SU-DHL-6 (cell line): ENCODE data around the gene ZBTB45.
A peak's percentile ranks its signal among the peaks of the same experiment; 100 is the strongest.

Experiments
- H2AFZ ChIP-seq: fragments of 200-600 bp; sonication (generic); 2 replicates; pipeline ENCODE4 v1.6.1; 2014; ENCODE audit warnings: low read depth, mild to moderate bottlenecking, moderate library complexity, mixed read lengths, antibody characterized with exemption, low read length; ENCODE audit not compliant: severe bottlenecking
- H3F3A ChIP-seq: fragments of 200-600 bp; shearing (Covaris generic); 2 replicates; pipeline ENCODE4 v1.6.0; 2016; ENCODE audit warnings: antibody characterized with exemption, mild to moderate bottlenecking; ENCODE audit not compliant: insufficient read depth
- H3K27ac ChIP-seq: fragments of 200-600 bp; sonication (generic); 2 replicates; pipeline ENCODE4 v1.5.1; 2016; ENCODE audit warnings: low read depth, mild to moderate bottlenecking, low read length, moderate library complexity, mixed read lengths
- H3K27me3 ChIP-seq: fragments of 200-600 bp; sonication (generic), shearing (Covaris generic); 2 replicates; pipeline ENCODE4 v1.6.0; 2014; ENCODE audit warnings: mild to moderate bottlenecking, low read length
- H3K36me3 ChIP-seq: fragments of 200-600 bp; sonication (generic); 2 replicates; pipeline ENCODE4 v1.6.1; 2014; ENCODE audit warnings: mild to moderate bottlenecking, low read length, mixed read lengths
- H3K4me2 ChIP-seq: fragments of 300-600, 200-600 bp; shearing (Covaris generic), sonication (generic); 2 replicates; pipeline ENCODE4 v1.6.0; 2014; ENCODE audit warnings: low read length, low read depth, mild to moderate bottlenecking; ENCODE audit not compliant: poor library complexity, severe bottlenecking
- H3K4me3 ChIP-seq: fragments of 200-600 bp; sonication (generic); 2 replicates; pipeline ENCODE4 v1.5.1; 2014; ENCODE audit warnings: antibody characterized with exemption, low read length, mild to moderate bottlenecking, mixed read lengths; ENCODE audit not compliant: insufficient read depth, poor library complexity, severe bottlenecking
- H3K79me2 ChIP-seq: fragments of 200-600 bp; sonication (generic); 2 replicates; pipeline ENCODE4 v1.6.1; 2014; ENCODE audit warnings: mild to moderate bottlenecking, low read length, moderate library complexity; ENCODE audit not compliant: insufficient read depth
- H3K9ac ChIP-seq: fragments of 200-600 bp; sonication (generic); 2 replicates; pipeline ENCODE4 v1.7.0; 2014; ENCODE audit warnings: mild to moderate bottlenecking, low read length
- H3K9me2 ChIP-seq: fragments of 200-600 bp; sonication (generic); replicated peaks from 2 replicates; pipeline ENCODE4 v1.6.1; 2014; ENCODE audit warnings: low read length; ENCODE audit not compliant: insufficient read depth
- H3K9me3 ChIP-seq: fragments of 200-600 bp; sonication (generic); 2 replicates; pipeline ENCODE4 v1.6.1; 2014; ENCODE audit warnings: low read length, mixed read lengths; ENCODE audit not compliant: insufficient read depth
- H4K20me1 ChIP-seq: fragments of 200-600 bp; sonication (generic); 2 replicates; pipeline ENCODE4 v1.6.1; 2014; ENCODE audit warnings: low read depth, mild to moderate bottlenecking, antibody characterized with exemption, low read length, moderate library complexity, mixed read lengths
- CTCF ChIP-seq: fragments of 200-600 bp; sonication (generic); IDR thresholded peaks from one replicate; pipeline ENCODE4 v1.5.1; 2017; ENCODE audit warnings: antibody characterized with exemption, mild to moderate bottlenecking, low read length, moderate library complexity; ENCODE audit not compliant: insufficient read depth, poor library complexity, severe bottlenecking
- EZH2phosphoT487 ChIP-seq: fragments of 200-600 bp; sonication (generic), shearing (Covaris generic); conservative IDR thresholded peaks from 2 replicates; pipeline ENCODE4 v1.6.1; 2018; ENCODE audit warnings: mild to moderate bottlenecking, antibody characterized with exemption, low read length, moderate library complexity, mixed read lengths

ZBTB45 gene

GRCh38 chr19:58559275-58560006 lies 39.8 kb upstream of the ZBTB45 start:
- peak overlapping the region; percentile 89 for H3K9ac ChIP-seq
- peaks cover 53% of the 10 kb centered on the region for H3F3A ChIP-seq
- H3K9me3 ChIP-seq = no peaks in the 10 kb centered on the region
- H3K79me2 ChIP-seq = peaks cover 23% of the 10 kb centered on the region
- no peaks in the 10 kb centered on the region for H3K36me3 ChIP-seq
- H3K4me3 ChIP-seq = peak overlapping the region; percentile 64
- no peaks in the 10 kb centered on the region for H4K20me1 ChIP-seq
- peak overlapping the region; percentile 77 for H3K4me2 ChIP-seq
- H3K27ac ChIP-seq = peak overlapping the region; percentile 95
- H2AFZ ChIP-seq = peak overlapping the region; percentile 6
- no peaks in the 10 kb centered on the region for H3K9me2 ChIP-seq
- no peaks in the 10 kb centered on the region for H3K27me3 ChIP-seq
- TF ChIP-seq EZH2phosphoT487 = no peak
- TF ChIP-seq CTCF = no peak

- Histone ChIP-seq H3K27me3 (no peaks in the 10 kb centered on the region), H3K36me3 (no peaks in the 10 kb centered on the region), H2AFZ (peak overlapping the region; percentile 6), H3K79me2 (peaks cover 29% of the 10 kb centered on the region), H3K4me3 (peak overlapping the region; percentile 94), H3F3A (peaks cover 53% of the 10 kb centered on the region), H3K9me3 (no peaks in the 10 kb centered on the region), H4K20me1 (no peaks in the 10 kb centered on the region), H3K9me2 (no peaks in the 10 kb centered on the region), H3K27ac (peak overlapping the region; percentile 95), H3K9ac (peak overlapping the region; percentile 89), H3K4me2 (peak overlapping the region; percentile 77)
- TF ChIP-seq EZH2phosphoT487 (no peak), CTCF (no peak)
These were observed 39.1 kb upstream of the ZBTB45 start for GRCh38 chr19:58558623-58559274.

GRCh38 chr19:58558066-58558622 lies 38.5 kb upstream of the ZBTB45 start, which contains the start of gene UBE2M:
UBE2M (minus strand) TSS chr19:58558611; CDS start chr19:58558381, 230 bp downstream.
- peak within 1 kb of the TSS; percentile 95 for H3K27ac ChIP-seq
- TF ChIP-seq EZH2phosphoT487 = no peak
- no peak for TF ChIP-seq CTCF
- peak within 1 kb of the TSS; percentile 89 for H3K9ac ChIP-seq
- H3K79me2 ChIP-seq = peaks cover 29% of the 10 kb centered on the region
- no peaks in the 10 kb centered on the region for H3K9me2 ChIP-seq
- peaks cover 52% of the 10 kb centered on the region for H3F3A ChIP-seq
- peak within 1 kb of the TSS; percentile 94 for H3K4me3 ChIP-seq
- no peaks in the 10 kb centered on the region for H4K20me1 ChIP-seq
- peak within 1 kb of the TSS; percentile 90 for H3K4me2 ChIP-seq
- H3K9me3 ChIP-seq = no peaks in the 10 kb centered on the region
- no peaks in the 10 kb centered on the region for H3K27me3 ChIP-seq
- H2AFZ ChIP-seq = peak within 1 kb of the TSS; percentile 6
- H3K36me3 ChIP-seq = no peaks in the 10 kb centered on the region
